H1 (cell line): Measurements from ENCODE around the gene GOLGA3. TPM values are rescaled to one million over a fixed set of nuclear protein-coding genes. Genes with fewer than 3 reads are reported as not detected.

Source experiments
- ASH2L ChIP-seq: fragments of 200-600, 300-600 bp; sonication (generic); IDR thresholded peaks from one replicate; pipeline ENCODE4 v1.7.1; 2017; ENCODE audit warnings: low read length
- CEBPB ChIP-seq: IDR thresholded peaks from 2 replicates; pipeline ENCODE4 v1.6.1; 2012; ENCODE audit warnings: low read depth, low read length
- CHD1 ChIP-seq: IDR thresholded peaks from 2 replicates; pipeline ENCODE4 v1.6.1; 2012; ENCODE audit warnings: low read depth, low read length, improper control_type of control experiment
- GTF2F1 ChIP-seq: IDR thresholded peaks from 2 replicates; pipeline ENCODE4 v1.6.1; 2012; ENCODE audit warnings: low read depth, low read length, improper control_type of control experiment, borderline replicate concordance
- polyA plus RNA-seq, 7 experiments: library from polyadenylated mRNA; depleted of rRNA in 3 of 7; stranded (reverse) in 5 of 7; unstranded in 2 of 7; fragments of >200 nt in 5 of 7; fragments of 200-250 nt in 2 of 7; gene quantifications; 1 replicate in 5 of 7; 2 replicates in 1 of 7; 4 replicates in 1 of 7; pipeline versions ENCODE4 v1.2.1 to v1.2.3, GENCODE V29; 2011 to 2013; ENCODE audit warnings: missing spikeins in 2 of 7, mixed read lengths in 2 of 7
- total RNA-seq: library from RNA; stranded (reverse); fragmentation: NEBNext Ultra II Directional; extraction: Animal tissue kit (Norgen Biotek cat#: 25700); gene quantifications from 2 replicates; pipeline ENCODE4 v1.2.1, GENCODE V29; 2021
- TF ChIP-seq, protein P1 (sequence below): fragments of 300-600 bp; sonication (generic); IDR thresholded peaks from 2 replicates; pipeline ENCODE4 v1.7.1; 2012; ENCODE audit warnings: low read length, moderate library complexity, mild to moderate bottlenecking, inconsistent platforms; ENCODE audit not compliant: insufficient replicate concordance

Gene GOLGA3
- total and polyA plus RNA-seq, 2 of the 8 experiments (the other 6 are each of a cell fraction or from before 2014, with no cell fraction given): 6.4 to 33.1 TPM

GRCh38 chr12:132797820-132798570 is 30.7 kb downstream of the GOLGA3 start (continued):
- TF ChIP-seq, protein P1, sequence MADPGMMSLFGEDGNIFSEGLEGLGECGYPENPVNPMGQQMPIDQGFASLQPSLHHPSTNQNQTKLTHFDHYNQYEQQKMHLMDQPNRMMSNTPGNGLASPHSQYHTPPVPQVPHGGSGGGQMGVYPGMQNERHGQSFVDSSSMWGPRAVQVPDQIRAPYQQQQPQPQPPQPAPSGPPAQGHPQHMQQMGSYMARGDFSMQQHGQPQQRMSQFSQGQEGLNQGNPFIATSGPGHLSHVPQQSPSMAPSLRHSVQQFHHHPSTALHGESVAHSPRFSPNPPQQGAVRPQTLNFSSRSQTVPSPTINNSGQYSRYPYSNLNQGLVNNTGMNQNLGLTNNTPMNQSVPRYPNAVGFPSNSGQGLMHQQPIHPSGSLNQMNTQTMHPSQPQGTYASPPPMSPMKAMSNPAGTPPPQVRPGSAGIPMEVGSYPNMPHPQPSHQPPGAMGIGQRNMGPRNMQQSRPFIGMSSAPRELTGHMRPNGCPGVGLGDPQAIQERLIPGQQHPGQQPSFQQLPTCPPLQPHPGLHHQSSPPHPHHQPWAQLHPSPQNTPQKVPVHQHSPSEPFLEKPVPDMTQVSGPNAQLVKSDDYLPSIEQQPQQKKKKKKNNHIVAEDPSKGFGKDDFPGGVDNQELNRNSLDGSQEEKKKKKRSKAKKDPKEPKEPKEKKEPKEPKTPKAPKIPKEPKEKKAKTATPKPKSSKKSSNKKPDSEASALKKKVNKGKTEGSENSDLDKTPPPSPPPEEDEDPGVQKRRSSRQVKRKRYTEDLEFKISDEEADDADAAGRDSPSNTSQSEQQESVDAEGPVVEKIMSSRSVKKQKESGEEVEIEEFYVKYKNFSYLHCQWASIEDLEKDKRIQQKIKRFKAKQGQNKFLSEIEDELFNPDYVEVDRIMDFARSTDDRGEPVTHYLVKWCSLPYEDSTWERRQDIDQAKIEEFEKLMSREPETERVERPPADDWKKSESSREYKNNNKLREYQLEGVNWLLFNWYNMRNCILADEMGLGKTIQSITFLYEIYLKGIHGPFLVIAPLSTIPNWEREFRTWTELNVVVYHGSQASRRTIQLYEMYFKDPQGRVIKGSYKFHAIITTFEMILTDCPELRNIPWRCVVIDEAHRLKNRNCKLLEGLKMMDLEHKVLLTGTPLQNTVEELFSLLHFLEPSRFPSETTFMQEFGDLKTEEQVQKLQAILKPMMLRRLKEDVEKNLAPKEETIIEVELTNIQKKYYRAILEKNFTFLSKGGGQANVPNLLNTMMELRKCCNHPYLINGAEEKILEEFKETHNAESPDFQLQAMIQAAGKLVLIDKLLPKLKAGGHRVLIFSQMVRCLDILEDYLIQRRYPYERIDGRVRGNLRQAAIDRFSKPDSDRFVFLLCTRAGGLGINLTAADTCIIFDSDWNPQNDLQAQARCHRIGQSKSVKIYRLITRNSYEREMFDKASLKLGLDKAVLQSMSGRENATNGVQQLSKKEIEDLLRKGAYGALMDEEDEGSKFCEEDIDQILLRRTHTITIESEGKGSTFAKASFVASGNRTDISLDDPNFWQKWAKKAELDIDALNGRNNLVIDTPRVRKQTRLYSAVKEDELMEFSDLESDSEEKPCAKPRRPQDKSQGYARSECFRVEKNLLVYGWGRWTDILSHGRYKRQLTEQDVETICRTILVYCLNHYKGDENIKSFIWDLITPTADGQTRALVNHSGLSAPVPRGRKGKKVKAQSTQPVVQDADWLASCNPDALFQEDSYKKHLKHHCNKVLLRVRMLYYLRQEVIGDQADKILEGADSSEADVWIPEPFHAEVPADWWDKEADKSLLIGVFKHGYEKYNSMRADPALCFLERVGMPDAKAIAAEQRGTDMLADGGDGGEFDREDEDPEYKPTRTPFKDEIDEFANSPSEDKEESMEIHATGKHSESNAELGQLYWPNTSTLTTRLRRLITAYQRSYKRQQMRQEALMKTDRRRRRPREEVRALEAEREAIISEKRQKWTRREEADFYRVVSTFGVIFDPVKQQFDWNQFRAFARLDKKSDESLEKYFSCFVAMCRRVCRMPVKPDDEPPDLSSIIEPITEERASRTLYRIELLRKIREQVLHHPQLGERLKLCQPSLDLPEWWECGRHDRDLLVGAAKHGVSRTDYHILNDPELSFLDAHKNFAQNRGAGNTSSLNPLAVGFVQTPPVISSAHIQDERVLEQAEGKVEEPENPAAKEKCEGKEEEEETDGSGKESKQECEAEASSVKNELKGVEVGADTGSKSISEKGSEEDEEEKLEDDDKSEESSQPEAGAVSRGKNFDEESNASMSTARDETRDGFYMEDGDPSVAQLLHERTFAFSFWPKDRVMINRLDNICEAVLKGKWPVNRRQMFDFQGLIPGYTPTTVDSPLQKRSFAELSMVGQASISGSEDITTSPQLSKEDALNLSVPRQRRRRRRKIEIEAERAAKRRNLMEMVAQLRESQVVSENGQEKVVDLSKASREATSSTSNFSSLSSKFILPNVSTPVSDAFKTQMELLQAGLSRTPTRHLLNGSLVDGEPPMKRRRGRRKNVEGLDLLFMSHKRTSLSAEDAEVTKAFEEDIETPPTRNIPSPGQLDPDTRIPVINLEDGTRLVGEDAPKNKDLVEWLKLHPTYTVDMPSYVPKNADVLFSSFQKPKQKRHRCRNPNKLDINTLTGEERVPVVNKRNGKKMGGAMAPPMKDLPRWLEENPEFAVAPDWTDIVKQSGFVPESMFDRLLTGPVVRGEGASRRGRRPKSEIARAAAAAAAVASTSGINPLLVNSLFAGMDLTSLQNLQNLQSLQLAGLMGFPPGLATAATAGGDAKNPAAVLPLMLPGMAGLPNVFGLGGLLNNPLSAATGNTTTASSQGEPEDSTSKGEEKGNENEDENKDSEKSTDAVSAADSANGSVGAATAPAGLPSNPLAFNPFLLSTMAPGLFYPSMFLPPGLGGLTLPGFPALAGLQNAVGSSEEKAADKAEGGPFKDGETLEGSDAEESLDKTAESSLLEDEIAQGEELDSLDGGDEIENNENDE: no peak
- TF ChIP-seq CHD1: no peak
- no peak for TF ChIP-seq GTF2F1
- no peak for TF ChIP-seq ASH2L
- no peak for TF ChIP-seq CEBPB
- TF ChIP-seq, all 59 proteins: peak for 0
